GM11168 (cell line): ENCODE data around the gene SPATS2L.

Source experiments
- in situ Hi-C: fragments of 300-500 bp; cut with MboI; formaldehyde crosslinking; loops from one replicate; pipeline ENCODE4 v1.12.0; 2022; ENCODE audit warnings: low sequenced_read_pairs; ENCODE audit not compliant: unreplicated experiment

Gene SPATS2L

GRCh38 chr2:200403814-200404213 is 97.3 kb downstream of the SPATS2L start:
- in situ Hi-C loops, result no loop called here

- in situ Hi-C loops, result no loop called here
Measured at GRCh38 chr2:200404615-200405014, 98.1 kb downstream of the SPATS2L start.

- in situ Hi-C loops, result no loop called here
Measured at GRCh38 chr2:200405599-200406298, 99.3 kb downstream of the SPATS2L start.

- in situ Hi-C loops, result no loop called here
Measured at GRCh38 chr2:200406379-200406778, 99.9 kb downstream of the SPATS2L start.

- in situ Hi-C loops, result no loop called here
Measured at GRCh38 chr2:200408428-200409316, 102.2 kb downstream of the SPATS2L start.

GRCh38 chr2:200411831-200412230 is 105.3 kb downstream of the SPATS2L start:
- in situ Hi-C loops, result no loop called here

- in situ Hi-C loops, result no loop called here
Measured at GRCh38 chr2:200414367-200414766, 107.9 kb downstream of the SPATS2L start.

GRCh38 chr2:200415455-200415854 is 109.0 kb downstream of the SPATS2L start:
- in situ Hi-C loops, result no loop called here

GRCh38 chr2:200416878-200417277 is 110.4 kb downstream of the SPATS2L start:
- in situ Hi-C loops, result no loop called here

GRCh38 chr2:200417366-200417765 is 110.9 kb downstream of the SPATS2L start:
- in situ Hi-C loops, result no loop called here

GRCh38 chr2:200418399-200418798 is 111.9 kb downstream of the SPATS2L start:
- in situ Hi-C loops, result no loop called here

- in situ Hi-C loops, result no loop called here
Measured at GRCh38 chr2:200419325-200419724, 112.8 kb downstream of the SPATS2L start.

- in situ Hi-C loops, result no loop called here
Measured at GRCh38 chr2:200421270-200421669, 114.8 kb downstream of the SPATS2L start.

GRCh38 chr2:200422071-200422470 is 115.6 kb downstream of the SPATS2L start:
- in situ Hi-C loops, result no loop called here

GRCh38 chr2:200422532-200423261 is 116.2 kb downstream of the SPATS2L start:
- in situ Hi-C loops, result no loop called here

GRCh38 chr2:200423541-200423940 is 117.0 kb downstream of the SPATS2L start:
- in situ Hi-C loops, result no loop called here

- in situ Hi-C loops, result no loop called here
Measured at GRCh38 chr2:200425026-200425821, 118.7 kb downstream of the SPATS2L start.

- in situ Hi-C loops, result no loop called here
Measured at GRCh38 chr2:200426754-200427153, 120.3 kb downstream of the SPATS2L start.

- in situ Hi-C loops, result no loop called here
Measured at GRCh38 chr2:200428961-200429665, 122.6 kb downstream of the SPATS2L start.
